Fibroblast of skin of back (primary cell): ENCODE results near the gene ARHGEF26.

Experiments
- DNase-seq: peaks from one replicate; pipeline ENCODE4 v3.0.0-alpha.2; 2013

Gene ARHGEF26

GRCh38 chr3:154119951-154120350, 1.2 kb upstream of the ARHGEF26 start:
- no peak for DNase-seq

- peak; percentile 41 for DNase-seq
Measured at GRCh38 chr3:154121701-154122551, 736 bp downstream of the ARHGEF26 start.

GRCh38 chr3:154122552-154122911, 1.3 kb downstream of the ARHGEF26 start:
- no peak for DNase-seq

- peak; percentile 3 for DNase-seq
Measured at GRCh38 chr3:154122912-154123559, 1.8 kb downstream of the ARHGEF26 start.

- peak; percentile 40 for DNase-seq
Measured at GRCh38 chr3:154123906-154124305, 2.7 kb downstream of the ARHGEF26 start.

GRCh38 chr3:154125378-154126030, 4.3 kb downstream of the ARHGEF26 start:
- DNase-seq, result no peak

- no peak for DNase-seq
Measured at GRCh38 chr3:154126651-154127050, 5.5 kb downstream of the ARHGEF26 start.

- no peak for DNase-seq
Measured at GRCh38 chr3:154129625-154130024, 8.4 kb downstream of the ARHGEF26 start.

GRCh38 chr3:154130540-154130939, 9.3 kb downstream of the ARHGEF26 start:
- DNase-seq, result no peak

- no peak for DNase-seq
Measured at GRCh38 chr3:154131830-154132229, 10.6 kb downstream of the ARHGEF26 start.

- DNase-seq, result no peak
Measured at GRCh38 chr3:154132777-154133375, 11.7 kb downstream of the ARHGEF26 start.

- no peak for DNase-seq
Measured at GRCh38 chr3:154135511-154136173, 14.5 kb downstream of the ARHGEF26 start.

- DNase-seq, result no peak
Measured at GRCh38 chr3:154137036-154137435, 15.8 kb downstream of the ARHGEF26 start.

- no peak for DNase-seq
Measured at GRCh38 chr3:154139996-154140436, 18.8 kb downstream of the ARHGEF26 start.

GRCh38 chr3:154142608-154143007, 21.4 kb downstream of the ARHGEF26 start:
- DNase-seq, result no peak

GRCh38 chr3:154143873-154144272, 22.7 kb downstream of the ARHGEF26 start:
- no peak for DNase-seq

GRCh38 chr3:154144825-154145465, 23.8 kb downstream of the ARHGEF26 start:
- DNase-seq, result no peak

GRCh38 chr3:154148541-154148940, 27.4 kb downstream of the ARHGEF26 start:
- DNase-seq, result no peak

GRCh38 chr3:154149286-154149685, 28.1 kb downstream of the ARHGEF26 start:
- no peak for DNase-seq

GRCh38 chr3:154151969-154152368, 30.8 kb downstream of the ARHGEF26 start:
- peak; percentile 80 for DNase-seq

- no peak for DNase-seq
Measured at GRCh38 chr3:154152741-154153140, 31.6 kb downstream of the ARHGEF26 start.

- no peak for DNase-seq
Measured at GRCh38 chr3:154156530-154156929, 35.3 kb downstream of the ARHGEF26 start.
